Anterior cingulate cortex (tissue), 58 donors: Measurements from ENCODE around the gene SPACDR.
A peak's percentile ranks its signal among the peaks of the same experiment; 100 is the strongest.
"Not testable (repeated sequence)": the region's sequence is repeated elsewhere in the genome, so short reads cannot be mapped to it uniquely, and the experiment has no call there.

ENCODE experiments used
- DNase-seq, 58 donors: peaks; one replicate each; lab custom pipeline; 2025; lab: John Stamatoyannopoulos, UW

The SPACDR gene

GRCh38 chr7:100464210-100464660, at the start of gene SPACDR:
SPACDR (minus strand) TSS chr7:100464260; CDS start chr7:100464025, 235 bp downstream.
- DNase-seq: no peak

GRCh38 chr7:100513212-100513810, 49.3 kb upstream of the SPACDR start:
- no peak for DNase-seq

- no peak for DNase-seq
Measured at GRCh38 chr7:100510437-100511239, 46.6 kb upstream of the SPACDR start.

- DNase-seq: peak in 22 of 58 donors; percentile 8 to 63 (median 28)
Measured at GRCh38 chr7:100509231-100509630, 45.2 kb upstream of the SPACDR start.

- no peak for DNase-seq
Measured at GRCh38 chr7:100506356-100506923, 42.4 kb upstream of the SPACDR start.

- DNase-seq: no peak
Measured at GRCh38 chr7:100504887-100505611, 41.0 kb upstream of the SPACDR start.

- DNase-seq: not testable (repeated sequence)
Measured at GRCh38 chr7:100504031-100504430, 40.0 kb upstream of the SPACDR start.

GRCh38 chr7:100500743-100501142, 36.7 kb upstream of the SPACDR start:
- DNase-seq: not testable (repeated sequence)

GRCh38 chr7:100496509-100496908, 32.4 kb upstream of the SPACDR start:
- no peak for DNase-seq

- DNase-seq: peak in 45 of 58 donors; percentile 20 to 82 (median 52)
Measured at GRCh38 chr7:100493476-100494264, 29.6 kb upstream of the SPACDR start.

- no peak for DNase-seq
Measured at GRCh38 chr7:100492738-100493475, 28.8 kb upstream of the SPACDR start.

GRCh38 chr7:100491192-100491578, 27.1 kb upstream of the SPACDR start:
- no peak for DNase-seq

- no peak for DNase-seq
Measured at GRCh38 chr7:100490483-100491191, 26.6 kb upstream of the SPACDR start.

- DNase-seq: peak in 57 of 58 donors; percentile 27 to 97 (median 89)
Measured at GRCh38 chr7:100489824-100490223, 25.8 kb upstream of the SPACDR start.

- DNase-seq: no peak
Measured at GRCh38 chr7:100489121-100489520, 25.1 kb upstream of the SPACDR start.

GRCh38 chr7:100488333-100489095, 24.5 kb upstream of the SPACDR start:
- no peak for DNase-seq

- peak in 8 of 58 donors; percentile 5 to 55 (median 18) for DNase-seq
Measured at GRCh38 chr7:100486753-100487446, 22.8 kb upstream of the SPACDR start.
